ENCODE data around the gene RIPOR3. TPM values are rescaled to one million over a fixed set of nuclear protein-coding genes. Genes with fewer than 3 reads are reported as not detected.

The RIPOR3 gene
- total and polyA plus RNA-seq, 4 donors, result 4.3 to 9.9 (median 7.7) TPM

DNA sequence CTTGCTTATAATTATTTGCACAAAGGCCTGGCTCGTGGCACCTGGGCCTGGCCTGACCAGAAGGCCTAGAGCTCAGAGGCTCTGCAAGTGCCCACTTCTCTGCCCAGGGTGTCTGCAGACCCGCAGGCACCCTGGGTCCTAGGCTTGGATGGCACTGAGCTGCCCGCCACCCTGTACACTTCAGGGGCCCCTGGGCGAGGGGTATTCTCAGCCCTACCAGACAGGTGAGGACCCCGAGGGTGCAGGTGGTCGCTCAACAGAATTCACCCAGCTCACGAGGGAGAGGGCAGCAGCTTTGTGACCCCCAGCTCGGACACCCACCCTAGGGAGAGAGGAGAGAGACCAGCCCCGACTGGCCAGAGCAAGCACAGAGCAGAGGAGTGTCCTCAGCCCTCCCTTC lies 83.9 kb downstream of the RIPOR3 start:
- no peak overlapping the region for H3K9ac ChIP-seq (ENCODE audit: insufficient read depth in 1 of 2, low read length in 2 of 2)
- H3K4me1 ChIP-seq (ENCODE audit: control insufficient read depth in 5 of 5, insufficient read depth in 5 of 5, low read length in 5 of 5), result peaks cover 0 to 3% (median 0%) of the 10 kb centered on the region in 5 donors
- TF ChIP-seq, protein P1, sequence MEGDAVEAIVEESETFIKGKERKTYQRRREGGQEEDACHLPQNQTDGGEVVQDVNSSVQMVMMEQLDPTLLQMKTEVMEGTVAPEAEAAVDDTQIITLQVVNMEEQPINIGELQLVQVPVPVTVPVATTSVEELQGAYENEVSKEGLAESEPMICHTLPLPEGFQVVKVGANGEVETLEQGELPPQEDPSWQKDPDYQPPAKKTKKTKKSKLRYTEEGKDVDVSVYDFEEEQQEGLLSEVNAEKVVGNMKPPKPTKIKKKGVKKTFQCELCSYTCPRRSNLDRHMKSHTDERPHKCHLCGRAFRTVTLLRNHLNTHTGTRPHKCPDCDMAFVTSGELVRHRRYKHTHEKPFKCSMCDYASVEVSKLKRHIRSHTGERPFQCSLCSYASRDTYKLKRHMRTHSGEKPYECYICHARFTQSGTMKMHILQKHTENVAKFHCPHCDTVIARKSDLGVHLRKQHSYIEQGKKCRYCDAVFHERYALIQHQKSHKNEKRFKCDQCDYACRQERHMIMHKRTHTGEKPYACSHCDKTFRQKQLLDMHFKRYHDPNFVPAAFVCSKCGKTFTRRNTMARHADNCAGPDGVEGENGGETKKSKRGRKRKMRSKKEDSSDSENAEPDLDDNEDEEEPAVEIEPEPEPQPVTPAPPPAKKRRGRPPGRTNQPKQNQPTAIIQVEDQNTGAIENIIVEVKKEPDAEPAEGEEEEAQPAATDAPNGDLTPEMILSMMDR (IDR thresholded peaks at IDR 0.05; ENCODE audit: control extremely low read depth, extremely low read depth), result no peak
- DNase-seq (no peak), ATAC-seq (ENCODE audit: insufficient read depth, low FRiP score) (no peak)
- H3K36me3 ChIP-seq (ENCODE audit: control insufficient read depth in 4 of 4, insufficient read depth in 4 of 4, low read length in 4 of 4), result peaks cover 0 to 4% (median 0%) of the 10 kb centered on the region in 4 donors
- no peaks in the 10 kb centered on the region for H3K9me3 ChIP-seq (ENCODE audit: control insufficient read depth in 4 of 4, insufficient read depth in 3 of 4, low read length in 3 of 4)
- 87 to 94% methylated on average over 9 of the region's 9 CpGs for WGBS, 2 donors
- no peaks in the 10 kb centered on the region for H3K27me3 ChIP-seq (ENCODE audit: control insufficient read depth in 3 of 3, insufficient read depth in 3 of 3, low read length in 2 of 3)
- no peak overlapping the region for H3K27ac ChIP-seq (ENCODE audit: low read depth in 1 of 2, low read length in 1 of 2)
- H3K4me3 ChIP-seq, result no peak overlapping the region

DNA sequence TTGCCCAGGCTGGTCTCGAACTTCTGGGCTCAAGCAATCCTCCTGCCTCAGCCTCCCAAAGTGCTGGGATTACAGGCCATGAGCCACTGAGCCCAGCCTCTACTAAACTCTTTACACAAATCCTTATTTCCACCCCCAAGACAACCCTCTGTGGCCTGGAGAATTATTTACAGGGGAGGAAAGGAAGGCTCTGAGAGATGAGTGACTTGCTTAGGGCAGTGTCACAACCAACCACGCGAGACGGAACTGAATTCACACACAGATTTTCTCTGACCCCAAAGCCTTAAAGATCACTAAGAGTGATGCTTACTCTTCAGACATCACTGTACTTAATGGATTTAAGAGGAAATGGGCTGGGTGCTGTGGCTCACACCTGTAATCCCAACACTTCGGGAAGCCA lies 86.2 kb downstream of the RIPOR3 start:
- Histone ChIP-seq H3K36me3 (ENCODE audit: control insufficient read depth in 4 of 4, insufficient read depth in 4 of 4, low read length in 4 of 4) (peaks cover 0 to 4% (median 0%) of the 10 kb centered on the region in 4 donors), H3K4me1 (ENCODE audit: control insufficient read depth in 5 of 5, insufficient read depth in 5 of 5, low read length in 5 of 5) (no peaks in the 10 kb centered on the region), H3K27me3 (ENCODE audit: control insufficient read depth in 3 of 3, insufficient read depth in 3 of 3, low read length in 2 of 3) (no peaks in the 10 kb centered on the region), H3K27ac (ENCODE audit: low read depth in 1 of 2, low read length in 1 of 2) (no peak overlapping the region), H3K9ac (ENCODE audit: insufficient read depth in 1 of 2, low read length in 2 of 2) (no peak overlapping the region), H3K9me3 (ENCODE audit: control insufficient read depth in 4 of 4, insufficient read depth in 3 of 4, low read length in 3 of 4) (no peaks in the 10 kb centered on the region), H3K4me3 (no peak overlapping the region)
- ATAC-seq (ENCODE audit: insufficient read depth, low FRiP score) (no peak), DNase-seq (no peak)
- WGBS, 2 donors, result 89 to 90% methylated on average over 5 of the region's 5 CpGs
- TF ChIP-seq, protein P1 (IDR thresholded peaks at IDR 0.05; ENCODE audit: control extremely low read depth, extremely low read depth), result no peak

DNA sequence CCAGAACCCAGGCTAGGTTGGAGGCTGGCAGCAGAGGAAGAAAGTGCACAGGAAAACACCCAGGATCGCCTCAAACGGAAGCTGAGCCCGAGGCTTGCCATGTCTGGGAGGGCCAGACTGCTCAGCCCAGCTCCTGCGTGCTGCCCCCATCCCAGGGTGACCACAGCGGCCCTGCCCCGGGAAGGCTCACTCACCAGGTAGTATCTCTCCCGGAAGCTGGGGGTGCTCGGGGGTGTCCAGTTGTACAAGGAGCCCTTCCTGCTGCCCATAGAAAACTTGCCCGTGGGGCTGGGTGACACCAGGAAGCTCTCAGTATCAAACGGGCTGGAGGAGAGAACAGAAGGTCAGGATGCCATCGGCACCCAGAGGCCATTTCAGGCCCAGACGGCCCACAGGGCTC lies 86.9 kb downstream of the RIPOR3 start:
- Histone ChIP-seq H3K36me3 (ENCODE audit: control insufficient read depth in 4 of 4, insufficient read depth in 4 of 4, low read length in 4 of 4) (peaks cover 0 to 4% (median 0%) of the 10 kb centered on the region in 4 donors), H3K9ac (ENCODE audit: insufficient read depth in 1 of 2, low read length in 2 of 2) (no peak overlapping the region), H3K27me3 (ENCODE audit: control insufficient read depth in 3 of 3, insufficient read depth in 3 of 3, low read length in 2 of 3) (no peaks in the 10 kb centered on the region), H3K4me3 (no peak overlapping the region), H3K27ac (ENCODE audit: low read depth in 1 of 2, low read length in 1 of 2) (no peak overlapping the region), H3K4me1 (ENCODE audit: control insufficient read depth in 5 of 5, insufficient read depth in 5 of 5, low read length in 5 of 5) (no peaks in the 10 kb centered on the region), H3K9me3 (ENCODE audit: control insufficient read depth in 4 of 4, insufficient read depth in 3 of 4, low read length in 3 of 4) (no peaks in the 10 kb centered on the region)
- DNase-seq, result no peak
- TF ChIP-seq, protein P1 (IDR thresholded peaks at IDR 0.05; ENCODE audit: control extremely low read depth, extremely low read depth), result no peak
- ATAC-seq (ENCODE audit: insufficient read depth, low FRiP score), result no peak
- WGBS, 2 donors, result 91 to 96% methylated on average over 12 of the region's 12 CpGs

DNA sequence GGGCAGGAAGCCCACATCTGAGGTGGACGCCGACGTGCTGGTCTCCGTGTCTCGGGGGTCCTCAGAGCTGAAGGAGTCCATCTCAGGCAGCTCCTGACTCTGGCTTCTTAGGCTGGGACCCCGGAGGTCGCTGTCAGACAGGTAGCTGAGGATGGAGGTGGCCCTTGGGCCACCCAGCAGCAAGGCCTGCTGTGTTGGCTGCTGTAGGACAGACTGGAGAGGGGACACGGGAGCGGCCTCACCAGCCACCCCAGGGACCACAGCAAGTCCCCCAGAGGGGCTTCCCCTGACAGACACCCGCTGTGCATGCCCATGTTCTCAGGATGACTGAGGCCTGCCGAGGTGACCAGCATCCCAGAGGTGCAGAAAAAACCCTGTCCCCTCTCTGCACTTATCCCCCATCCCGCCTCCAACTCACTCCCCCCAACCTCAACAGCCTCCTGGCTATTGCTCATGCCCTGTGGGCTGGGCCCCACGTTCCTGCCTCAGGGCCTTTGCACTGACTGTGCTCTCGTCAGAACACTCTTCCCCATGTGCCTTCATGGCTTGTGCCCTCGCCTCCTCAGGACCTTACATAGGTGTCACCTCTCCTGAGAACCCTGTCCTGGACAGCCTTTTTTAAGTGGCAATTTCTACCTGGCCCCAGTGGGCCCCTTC lies 88.8 kb downstream of the RIPOR3 start:
- Histone ChIP-seq H3K27me3 (ENCODE audit: control insufficient read depth in 3 of 3, insufficient read depth in 3 of 3, low read length in 2 of 3) (no peaks in the 10 kb centered on the region), H3K4me3 (no peak overlapping the region), H3K4me1 (ENCODE audit: control insufficient read depth in 5 of 5, insufficient read depth in 5 of 5, low read length in 5 of 5) (no peaks in the 10 kb centered on the region), H3K9ac (ENCODE audit: insufficient read depth in 1 of 2, low read length in 2 of 2) (no peak overlapping the region), H3K9me3 (ENCODE audit: control insufficient read depth in 4 of 4, insufficient read depth in 3 of 4, low read length in 3 of 4) (no peaks in the 10 kb centered on the region), H3K27ac (ENCODE audit: low read depth in 1 of 2, low read length in 1 of 2) (no peak overlapping the region), H3K36me3 (ENCODE audit: control insufficient read depth in 4 of 4, insufficient read depth in 4 of 4, low read length in 4 of 4) (no peaks in the 10 kb centered on the region)
- ATAC-seq (ENCODE audit: insufficient read depth, low FRiP score), result no peak
- no peak for DNase-seq
- TF ChIP-seq, protein P1 (IDR thresholded peaks at IDR 0.05; ENCODE audit: control extremely low read depth, extremely low read depth), result no peak
- WGBS, 2 donors, result 93 to 97% methylated on average over 15 of the region's 15 CpGs

All from lung (tissue), 12 donors.